A549 (cell line): Measurements from ENCODE around the gene CTRL. TPM values are rescaled to one million over a fixed set of nuclear protein-coding genes. Genes with fewer than 3 reads are reported as not detected.

Experiments
- ATAC-seq, 2 experiments: fragments of 200-7000 bp in 1 of 2; fragments of >200 bp in 1 of 2; cut with Nextera tagmentation in 1 of 2; cut with Tn5 transposase in 1 of 2; 3 replicates each; pipeline versions ENCODE4 v1.8.0 to v1.9.1; 2018 to 2020; ENCODE audit warnings: mild to moderate bottlenecking in 1 of 2, moderate library complexity in 1 of 2
- CTCF ChIA-PET: fragments of 300-600 bp; sonication (Branson Sonifier 250); formaldehyde crosslinking; extraction: SDS; loops from one replicate; lab custom pipeline; 2021; ENCODE audit warnings: antibody characterized with exemption, inconsistent platforms; lab: Yijun Ruan, JAX
- POLR2A ChIA-PET: fragments of 350-600 bp; formaldehyde crosslinking; extraction: SDS; loops from one replicate; lab custom pipeline; 2021; ENCODE audit warnings: antibody characterized with exemption, inconsistent platforms; lab: Yijun Ruan, JAX
- DNase-seq, 2 experiments: peaks; one replicate each; pipeline versions ENCODE4 v3.0.0 to v3.0.0-alpha.2; 2011 to 2016; ENCODE audit warnings: low read depth in 1 of 2, low spot score in 1 of 2
- FAIRE-seq: peaks from 2 replicates; lab custom pipeline; 2011; peaks lifted over from hg19 to GRCh38; lab: Jason Lieb, UNC
- H3K27ac ChIP-seq, 2 experiments: fragments of >200 bp; sonication (Bioruptor Twin); formaldehyde crosslinking; 3 replicates each; pipeline ENCODE4 v1.5.1; 2016 to 2017
- H3K4me1 ChIP-seq: fragments of >200 bp; sonication (Bioruptor Twin); formaldehyde crosslinking; 3 replicates; pipeline ENCODE4 v1.6.1; 2016
- H3K4me2 ChIP-seq: fragments of >200 bp; sonication (Bioruptor Twin); formaldehyde crosslinking; 3 replicates; pipeline ENCODE4 v1.6.1; 2016
- H3K4me3 ChIP-seq: fragments of >200 bp; sonication (Bioruptor Twin); formaldehyde crosslinking; 3 replicates; pipeline ENCODE4 v1.5.1; 2016
- H3K9me3 ChIP-seq: fragments of >200 bp; sonication (Bioruptor Twin); formaldehyde crosslinking; 3 replicates; pipeline ENCODE4 v1.6.1; 2016
- BCL3 ChIP-seq: fragments of >200 bp; sonication (Bioruptor Twin); formaldehyde crosslinking; IDR thresholded peaks from 3 replicates; pipeline ENCODE4 v1.6.1; 2016
- BHLHE40 ChIP-seq: IDR thresholded peaks from 2 replicates; pipeline ENCODE4 v1.6.1; 2012; ENCODE audit warnings: low read depth, low read length, inconsistent platforms
- CBX8 ChIP-seq: fragments of 200-600 bp; sonication (generic); IDR thresholded peaks from 2 replicates; pipeline ENCODE4 v1.6.1; 2016
- CEBPB ChIP-seq, 2 experiments: fragments of >200 bp in 1 of 2; sonication (Bioruptor Twin) in 1 of 2; formaldehyde crosslinking in 1 of 2; IDR thresholded peaks; 2 replicates each; pipeline ENCODE4 v1.6.1; 2012 to 2016
- CHD2 ChIP-seq: fragments of 150-350 bp; IDR thresholded peaks from 2 replicates; pipeline ENCODE4 v1.6.1; 2014; ENCODE audit warnings: low read length; ENCODE audit not compliant: partially characterized antibody
- FOSB ChIP-seq: fragments of 250-450 bp; sonication (Bioruptor Pico); IDR thresholded peaks from 2 replicates; pipeline ENCODE4 v1.5.0; 2020; ENCODE audit warnings: mild to moderate bottlenecking, moderate library complexity
- FOXS1 ChIP-seq: fragments of 250-450 bp; sonication (Bioruptor Pico); IDR thresholded peaks from 2 replicates; pipeline ENCODE4 v1.5.0; 2020; ENCODE audit warnings: mild to moderate bottlenecking, moderate library complexity
- HEYL ChIP-seq: fragments of 250-450 bp; sonication (Bioruptor Pico); IDR thresholded peaks from 2 replicates; pipeline ENCODE4 v1.8.0; 2021; ENCODE audit warnings: mild to moderate bottlenecking, moderate library complexity
- HOXB5 ChIP-seq: fragments of 250-450 bp; sonication (Bioruptor Pico); IDR thresholded peaks from 2 replicates; pipeline ENCODE4 v1.5.0; 2020; ENCODE audit warnings: mild to moderate bottlenecking, moderate library complexity
- JUNB ChIP-seq: fragments of >200 bp; sonication (Bioruptor Twin); formaldehyde crosslinking; IDR thresholded peaks from 2 replicates; pipeline ENCODE4 v1.6.1; 2016
- KDM5A ChIP-seq: fragments of 200-600 bp; sonication (generic); IDR thresholded peaks from 2 replicates; pipeline ENCODE4 v1.6.1; 2016; ENCODE audit warnings: antibody characterized with exemption, mild to moderate bottlenecking
- NPAS2 ChIP-seq: fragments of 250-450 bp; sonication (Bioruptor Pico); IDR thresholded peaks from 2 replicates; pipeline ENCODE4 v1.8.0; 2022; ENCODE audit warnings: mild to moderate bottlenecking, moderate library complexity, borderline replicate concordance
- PHF8 ChIP-seq: fragments of 200-600 bp; sonication (generic); IDR thresholded peaks from 2 replicates; pipeline ENCODE4 v1.6.1; 2016; ENCODE audit warnings: low read depth, mild to moderate bottlenecking, antibody characterized with exemption, moderate library complexity, borderline replicate concordance
- POLR2AphosphoS2 ChIP-seq: conservative IDR thresholded peaks from 2 replicates; pipeline ENCODE4 v1.6.1; 2012; ENCODE audit warnings: low read length, improper control_type of control experiment, inconsistent platforms
- RAD21 ChIP-seq, 2 experiments: fragments of >200 bp in 1 of 2; sonication (Bioruptor Twin) in 1 of 2; formaldehyde crosslinking in 1 of 2; IDR thresholded peaks in 1 of 2; conservative IDR thresholded peaks in 1 of 2; 2 replicates in 1 of 2; 3 replicates in 1 of 2; pipeline ENCODE4 v1.6.1; 2012 to 2018; ENCODE audit warnings: inconsistent platforms in 1 of 2
- SREBF2 ChIP-seq: fragments of 450-650 bp; IDR thresholded peaks from 2 replicates; pipeline ENCODE4 v1.6.1; 2014; ENCODE audit warnings: mild to moderate bottlenecking, moderate library complexity
- ZFP36 ChIP-seq: fragments of 450-650 bp; IDR thresholded peaks from 2 replicates; pipeline ENCODE4 v1.6.1; 2014; ENCODE audit warnings: borderline replicate concordance; ENCODE audit not compliant: partially characterized antibody
- WGBS: methylation state at CpG from one replicate; pipeline ENCODE4 v1.1.6; 2017; ENCODE audit errors: missing lambda C conversion rate; 5-methylcytosine and 5-hydroxymethylcytosine counted together
- polyA plus RNA-seq, 4 experiments: library from polyadenylated mRNA; depleted of rRNA in 3 of 4; stranded (reverse); fragments of >200 nt; fragmentation: RNase III in 1 of 4; extraction: RNeasy Plus Mini Kit Qiagen cat#74134 plus additional on column Dnase treatment in 1 of 4; gene quantifications; 2 replicates in 3 of 4; 3 replicates in 1 of 4; pipeline ENCODE4 v1.2.3, GENCODE V29; 2011 to 2017
- TF ChIP-seq, protein P1 (sequence below): fragments of 200-600 bp; sonication (generic); IDR thresholded peaks from 2 replicates; pipeline ENCODE4 v1.6.1; 2016; ENCODE audit warnings: antibody characterized with exemption, mild to moderate bottlenecking, moderate library complexity

Gene CTRL
- polyA plus RNA-seq, 2 of the 4 experiments (the other 2 are of a cell fraction) = 0.92 to 3.6 TPM

- POLR2A ChIA-PET = no interaction called here
- H3K27ac ChIP-seq = no peak overlapping the region
- no peak for TF ChIP-seq KDM5A
- no peak for ATAC-seq
- no peak for DNase-seq
- 89% methylated on average over 13 of the region's 13 CpGs for WGBS
- no peak overlapping the region for H3K4me3 ChIP-seq
- H3K4me1 ChIP-seq = peaks cover 10% of the 10 kb centered on the region
- FAIRE-seq = no peak
- H3K4me2 ChIP-seq = no peak overlapping the region
- CTCF ChIA-PET = interaction anchor here (1.6 to 1.9 kb wide), 2 partner anchors 9 to 145 kb away, joined by 4 to 6 read pairs; no protein-coding TSS in a partner anchor
- no peaks in the 10 kb centered on the region for H3K9me3 ChIP-seq
These were observed 29.9 kb upstream of the CTRL start for GRCh38 chr16:67961551-67961957.

DNA sequence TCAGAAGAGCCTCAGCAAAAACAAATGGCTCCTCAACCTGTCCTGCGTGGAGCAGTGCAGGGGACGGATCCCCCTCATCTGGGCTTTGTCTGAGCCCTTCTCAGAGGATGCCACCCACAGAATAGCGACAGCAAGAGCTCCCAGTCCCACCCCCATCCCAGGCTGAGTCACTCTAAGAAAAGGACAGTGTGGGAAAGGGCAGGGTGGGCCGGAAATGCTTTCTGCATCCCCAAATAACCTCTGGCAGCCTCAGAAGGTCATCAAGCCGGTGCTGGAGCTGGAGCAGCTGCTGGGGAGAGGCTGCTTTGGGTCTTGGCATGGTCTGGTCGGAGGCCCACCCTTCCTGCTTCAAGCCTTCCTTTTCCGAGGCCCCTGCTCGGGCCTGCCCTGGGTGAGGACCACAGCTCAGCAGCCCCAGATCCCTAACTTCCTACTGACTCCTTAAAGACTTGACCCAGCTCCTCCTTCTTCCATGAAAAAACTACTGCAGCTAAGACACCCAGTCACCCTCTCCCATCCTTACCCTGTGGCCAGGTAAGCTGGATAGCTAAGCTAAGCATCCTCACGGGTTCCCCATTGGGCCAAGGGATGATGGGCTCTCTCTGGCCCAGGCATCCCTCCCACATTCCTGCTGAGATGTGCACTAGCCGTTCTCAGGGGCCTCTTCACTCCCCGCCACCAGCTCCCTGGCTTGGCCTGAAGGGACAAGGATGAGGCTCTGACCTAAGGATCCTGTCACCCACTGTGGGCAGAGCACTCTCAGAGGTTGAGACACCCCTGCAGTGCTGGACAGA is 28.1 kb upstream of the CTRL start:
- CTCF ChIA-PET = interaction anchor here (1.0 to 1.9 kb wide), 7 partner anchors 10 to 143 kb away, joined by 3 to 6 read pairs (median 4); no protein-coding TSS in a partner anchor

DNA sequence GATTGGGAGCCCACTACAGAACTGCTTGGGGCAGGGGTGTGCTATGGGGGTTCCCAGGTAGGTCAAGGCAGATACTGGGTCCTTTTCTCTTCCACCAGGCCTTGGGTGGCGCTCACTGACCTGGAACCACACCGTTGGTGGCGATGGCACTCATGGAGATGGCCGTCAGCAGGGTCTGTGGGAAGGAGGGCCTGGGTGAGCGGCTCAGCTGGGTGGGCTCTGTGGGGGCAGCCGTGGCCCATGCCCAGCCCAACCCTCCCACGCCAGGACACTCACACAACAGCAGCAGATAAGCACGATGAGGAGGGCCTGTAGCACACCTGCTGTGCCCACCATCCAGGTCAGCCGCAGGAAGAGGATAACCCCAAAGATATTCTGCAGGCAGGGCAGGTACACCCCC is 26.0 kb upstream of the CTRL start:
- WGBS = 81% methylated on average over 3 of the region's 9 CpGs
- ATAC-seq (no peak), FAIRE-seq (no peak), DNase-seq (no peak)
- no peak for TF ChIP-seq HEYL (CRISPR knock-in tag)
- TF ChIP-seq CEBPB (IDR thresholded peaks at IDR 0.05) = no peak
- TF ChIP-seq CHD2 = no peak
- TF ChIP-seq JUNB = no peak
- TF ChIP-seq SREBF2 = no peak
- no peak for TF ChIP-seq PHF8
- TF ChIP-seq CBX8 = no peak
- TF ChIP-seq BCL3 = no peak
- no peak for TF ChIP-seq HOXB5 (CRISPR knock-in tag)
- ChIA-PET POLR2A (no interaction called here), CTCF (no interaction called here)
- Histone ChIP-seq H3K4me1 (no peaks in the 10 kb centered on the region), H3K4me2 (no peak overlapping the region), H3K9me3 (no peaks in the 10 kb centered on the region), H3K27ac (no peak overlapping the region), H3K4me3 (no peak overlapping the region)

More for the DNA sequence above, 28.1 kb upstream of the CTRL start:
- H3K9me3 ChIP-seq = no peaks in the 10 kb centered on the region
- no peak; a peak in 1 of 6 replicates for ATAC-seq
- POLR2A ChIA-PET = no interaction called here
- H3K4me3 ChIP-seq = no peak overlapping the region
- H3K27ac ChIP-seq = no peak overlapping the region
- 86% methylated on average over 11 of the region's 11 CpGs for WGBS
- H3K4me1 ChIP-seq = no peaks in the 10 kb centered on the region
- no peak for DNase-seq
- FAIRE-seq = no peak
- TF ChIP-seq KDM5A = no peak
- TF ChIP-seq FOSB (CRISPR knock-in tag) = no peak
- no peak for TF ChIP-seq POLR2AphosphoS2
- no peak for TF ChIP-seq ZFP36
- TF ChIP-seq, protein P1, sequence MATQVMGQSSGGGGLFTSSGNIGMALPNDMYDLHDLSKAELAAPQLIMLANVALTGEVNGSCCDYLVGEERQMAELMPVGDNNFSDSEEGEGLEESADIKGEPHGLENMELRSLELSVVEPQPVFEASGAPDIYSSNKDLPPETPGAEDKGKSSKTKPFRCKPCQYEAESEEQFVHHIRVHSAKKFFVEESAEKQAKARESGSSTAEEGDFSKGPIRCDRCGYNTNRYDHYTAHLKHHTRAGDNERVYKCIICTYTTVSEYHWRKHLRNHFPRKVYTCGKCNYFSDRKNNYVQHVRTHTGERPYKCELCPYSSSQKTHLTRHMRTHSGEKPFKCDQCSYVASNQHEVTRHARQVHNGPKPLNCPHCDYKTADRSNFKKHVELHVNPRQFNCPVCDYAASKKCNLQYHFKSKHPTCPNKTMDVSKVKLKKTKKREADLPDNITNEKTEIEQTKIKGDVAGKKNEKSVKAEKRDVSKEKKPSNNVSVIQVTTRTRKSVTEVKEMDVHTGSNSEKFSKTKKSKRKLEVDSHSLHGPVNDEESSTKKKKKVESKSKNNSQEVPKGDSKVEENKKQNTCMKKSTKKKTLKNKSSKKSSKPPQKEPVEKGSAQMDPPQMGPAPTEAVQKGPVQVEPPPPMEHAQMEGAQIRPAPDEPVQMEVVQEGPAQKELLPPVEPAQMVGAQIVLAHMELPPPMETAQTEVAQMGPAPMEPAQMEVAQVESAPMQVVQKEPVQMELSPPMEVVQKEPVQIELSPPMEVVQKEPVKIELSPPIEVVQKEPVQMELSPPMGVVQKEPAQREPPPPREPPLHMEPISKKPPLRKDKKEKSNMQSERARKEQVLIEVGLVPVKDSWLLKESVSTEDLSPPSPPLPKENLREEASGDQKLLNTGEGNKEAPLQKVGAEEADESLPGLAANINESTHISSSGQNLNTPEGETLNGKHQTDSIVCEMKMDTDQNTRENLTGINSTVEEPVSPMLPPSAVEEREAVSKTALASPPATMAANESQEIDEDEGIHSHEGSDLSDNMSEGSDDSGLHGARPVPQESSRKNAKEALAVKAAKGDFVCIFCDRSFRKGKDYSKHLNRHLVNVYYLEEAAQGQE = no peak
- TF ChIP-seq NPAS2 (CRISPR knock-in tag) = no peak
- no peak for TF ChIP-seq RAD21 (conservative IDR thresholded peaks at IDR 0.05 in 1 of 2, IDR thresholded peaks at IDR 0.05 in 1 of 2)
- no peak for TF ChIP-seq FOXS1 (CRISPR knock-in tag)
- no peak for TF ChIP-seq BHLHE40
- no peak overlapping the region for H3K4me2 ChIP-seq
